ENCODE results near the gene MSRB1. TPM values are rescaled to one million over a fixed set of nuclear protein-coding genes. Genes with fewer than 3 reads are reported as not detected.

MSRB1 gene

Small RNA genes lying within 50 kb of the gene (small RNA-seq; reads per million reads assigned to genes)
- gene AC005363.2 (ENCODE audit: insufficient read depth) (not detected), gene SNORA10 (ENCODE audit: insufficient read depth) (not detected), gene SNORA64 (ENCODE audit: insufficient read depth) (not detected)
